Measurements from ENCODE around the gene EEF2K. TPM values are rescaled to one million over a fixed set of nuclear protein-coding genes. Genes with fewer than 3 reads are reported as not detected.

EEF2K gene
- total RNA-seq, 1 donor = 26.3 TPM

GRCh38 chr16:22189473-22190080 lies 16.5 kb upstream of the EEF2K start:
- TF ChIP-seq, protein P1, sequence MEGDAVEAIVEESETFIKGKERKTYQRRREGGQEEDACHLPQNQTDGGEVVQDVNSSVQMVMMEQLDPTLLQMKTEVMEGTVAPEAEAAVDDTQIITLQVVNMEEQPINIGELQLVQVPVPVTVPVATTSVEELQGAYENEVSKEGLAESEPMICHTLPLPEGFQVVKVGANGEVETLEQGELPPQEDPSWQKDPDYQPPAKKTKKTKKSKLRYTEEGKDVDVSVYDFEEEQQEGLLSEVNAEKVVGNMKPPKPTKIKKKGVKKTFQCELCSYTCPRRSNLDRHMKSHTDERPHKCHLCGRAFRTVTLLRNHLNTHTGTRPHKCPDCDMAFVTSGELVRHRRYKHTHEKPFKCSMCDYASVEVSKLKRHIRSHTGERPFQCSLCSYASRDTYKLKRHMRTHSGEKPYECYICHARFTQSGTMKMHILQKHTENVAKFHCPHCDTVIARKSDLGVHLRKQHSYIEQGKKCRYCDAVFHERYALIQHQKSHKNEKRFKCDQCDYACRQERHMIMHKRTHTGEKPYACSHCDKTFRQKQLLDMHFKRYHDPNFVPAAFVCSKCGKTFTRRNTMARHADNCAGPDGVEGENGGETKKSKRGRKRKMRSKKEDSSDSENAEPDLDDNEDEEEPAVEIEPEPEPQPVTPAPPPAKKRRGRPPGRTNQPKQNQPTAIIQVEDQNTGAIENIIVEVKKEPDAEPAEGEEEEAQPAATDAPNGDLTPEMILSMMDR (IDR thresholded peaks at IDR 0.05; ENCODE audit: insufficient read depth, low read depth, low read length) = no peak
- peak; percentile 22 for DNase-seq (ENCODE audit: low read depth)
- H3K4me3 ChIP-seq (ENCODE audit: low read depth, low read length) = peak overlapping the region; percentile 68

DNA sequence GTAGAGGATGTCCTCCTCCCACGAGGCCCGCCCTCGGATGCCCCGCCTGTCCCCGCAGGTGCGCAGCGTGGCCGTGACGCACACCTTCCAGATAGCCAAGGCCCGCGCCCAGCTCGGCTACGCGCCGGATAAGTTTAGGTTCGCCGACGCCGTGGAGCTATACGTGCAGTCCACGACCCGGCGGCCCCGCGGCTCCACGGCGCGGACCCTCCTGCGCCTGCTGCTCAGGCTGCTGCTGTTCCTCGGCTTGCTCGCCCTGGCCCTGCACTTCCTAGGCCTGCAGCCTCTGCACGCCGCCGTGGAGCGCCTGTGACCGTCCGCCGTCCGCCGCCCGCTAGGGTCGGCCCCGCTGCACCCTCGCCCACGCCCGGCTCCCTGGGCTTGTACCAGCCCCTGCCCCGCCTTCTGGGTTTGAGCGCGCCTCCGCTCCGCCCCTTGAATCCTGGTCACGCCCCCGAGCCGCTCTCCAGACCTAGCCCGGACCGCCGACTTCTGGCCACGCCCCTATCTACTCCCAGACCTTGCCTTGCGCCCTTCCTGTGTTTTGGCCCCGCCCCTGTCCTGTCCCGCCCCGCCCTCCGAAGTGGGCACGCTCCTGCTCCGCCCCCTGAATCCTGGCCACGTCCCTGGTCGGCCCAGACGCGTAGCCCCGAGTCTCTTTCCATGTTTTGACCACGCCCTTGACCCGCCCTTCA lies 15.8 kb upstream of the EEF2K start:
- TF ChIP-seq, protein P1 (IDR thresholded peaks at IDR 0.05; ENCODE audit: insufficient read depth, low read depth, low read length) = no peak
- peak overlapping the region; percentile 68 for H3K4me3 ChIP-seq (ENCODE audit: low read depth, low read length)
- no peak for DNase-seq (ENCODE audit: low read depth)

GRCh38 chr16:22190776-22191531 lies 15.1 kb upstream of the EEF2K start:
- TF ChIP-seq, protein P1 (IDR thresholded peaks at IDR 0.05; ENCODE audit: insufficient read depth, low read depth, low read length) = no peak
- H3K4me3 ChIP-seq (ENCODE audit: low read depth, low read length) = peak overlapping the region; percentile 61
- DNase-seq (ENCODE audit: low read depth) = peak; percentile 100

- no peak for DNase-seq (ENCODE audit: low read depth)
- TF ChIP-seq, protein P1 (IDR thresholded peaks at IDR 0.05; ENCODE audit: insufficient read depth, low read depth, low read length) = no peak
- peak overlapping the region; percentile 61 for H3K4me3 ChIP-seq (ENCODE audit: low read depth, low read length)
Measured at GRCh38 chr16:22191532-22192260, 14.4 kb upstream of the EEF2K start.

GRCh38 chr16:22192261-22193062 lies 13.6 kb upstream of the EEF2K start:
- TF ChIP-seq, protein P1 (IDR thresholded peaks at IDR 0.05; ENCODE audit: insufficient read depth, low read depth, low read length) = no peak
- H3K4me3 ChIP-seq (ENCODE audit: low read depth, low read length) = peak overlapping the region; percentile 61
- DNase-seq (ENCODE audit: low read depth) = peak; percentile 98

GRCh38 chr16:22193063-22193411 lies 13.0 kb upstream of the EEF2K start:
- H3K4me3 ChIP-seq (ENCODE audit: low read depth, low read length) = peak overlapping the region; percentile 61
- TF ChIP-seq, protein P1 (IDR thresholded peaks at IDR 0.05; ENCODE audit: insufficient read depth, low read depth, low read length) = no peak
- DNase-seq (ENCODE audit: low read depth) = no peak
